ENCODE data around the gene SLC5A9.
"Not testable (repeated sequence)": the region's sequence is repeated elsewhere in the genome, so short reads cannot be mapped to it uniquely, and the experiment has no call there.

Gene SLC5A9

DNA sequence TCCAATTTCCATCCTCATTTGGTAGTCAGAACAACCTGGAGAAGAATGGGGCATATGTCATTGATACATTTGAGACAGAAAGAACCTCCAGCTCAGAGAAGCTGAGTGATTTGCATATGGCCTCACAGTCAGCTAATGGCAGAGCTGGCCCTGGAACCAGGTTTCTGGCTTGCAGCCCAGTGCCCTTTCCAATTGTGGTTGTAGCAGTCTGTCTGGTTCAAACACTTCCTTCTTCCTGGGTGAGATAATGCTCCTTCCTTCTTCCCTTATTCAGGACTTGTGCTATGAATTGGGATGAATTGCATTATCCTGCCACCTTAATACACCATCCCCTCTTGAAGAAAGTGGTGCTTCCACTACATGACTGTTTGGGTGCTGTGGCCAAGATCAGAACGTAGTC, 24.2 kb downstream of the SLC5A9 start:
- peak; percentile 81 for DNase-seq

DNA sequence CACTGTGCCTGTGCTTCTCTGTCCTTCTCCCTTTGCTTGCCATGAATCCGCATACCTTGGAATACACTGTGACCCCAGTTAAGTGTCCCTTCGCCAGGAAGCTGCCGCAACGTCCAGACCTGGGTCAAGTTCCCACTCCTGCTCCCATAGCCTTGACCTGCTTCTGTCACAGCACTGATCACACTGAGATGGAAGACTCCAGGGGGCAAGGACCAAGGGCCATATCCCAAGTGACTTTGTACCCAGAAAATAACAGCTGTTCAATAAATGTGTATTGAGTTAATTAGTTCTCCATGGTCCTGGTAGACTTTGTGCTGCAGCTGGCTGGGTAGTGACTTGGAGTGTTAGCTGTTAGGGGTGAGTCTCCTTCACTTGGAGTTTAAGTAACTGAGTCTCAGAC, 25.8 kb downstream of the SLC5A9 start:
- no peak for DNase-seq

DNA sequence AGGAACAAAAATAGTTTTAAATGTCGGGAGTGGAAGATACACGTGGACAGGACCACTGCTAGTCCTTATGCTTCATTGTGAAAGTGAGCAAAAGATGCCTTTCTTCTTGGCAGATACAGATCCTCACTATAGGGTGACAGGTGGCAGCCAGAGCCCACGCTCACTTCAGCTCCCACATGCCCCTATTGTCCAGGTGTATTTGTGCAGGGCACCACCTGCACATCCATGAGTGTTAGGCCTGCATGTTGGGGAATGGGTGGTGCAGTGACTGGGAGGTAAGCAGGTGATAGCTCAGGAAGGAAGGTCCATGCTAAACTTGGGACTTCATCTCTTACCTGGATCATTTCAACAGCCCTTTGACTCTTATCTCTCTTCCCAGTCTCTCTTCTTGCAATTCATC, 27.4 kb downstream of the SLC5A9 start:
- DNase-seq: peak; percentile 94

DNA sequence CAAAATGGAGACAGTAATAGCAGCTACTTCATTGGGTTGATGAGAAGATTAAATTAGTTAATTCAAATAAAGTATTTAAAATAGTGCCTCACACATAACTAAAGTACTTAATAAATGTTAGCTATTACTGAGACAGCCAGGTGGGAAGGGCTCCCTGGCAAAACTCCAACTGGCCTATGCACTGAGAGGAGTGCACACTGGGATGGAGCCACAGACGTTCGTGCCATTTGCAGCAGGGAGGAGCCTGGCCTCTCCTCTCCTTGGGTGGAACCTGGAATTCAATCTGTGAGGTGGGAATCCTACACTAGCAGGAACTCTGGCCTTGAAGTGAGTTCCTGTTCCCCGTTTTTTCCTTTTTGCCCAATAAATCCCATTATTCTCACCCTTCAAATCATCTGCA, 28.1 kb downstream of the SLC5A9 start:
- DNase-seq: peak; percentile 49

DNA sequence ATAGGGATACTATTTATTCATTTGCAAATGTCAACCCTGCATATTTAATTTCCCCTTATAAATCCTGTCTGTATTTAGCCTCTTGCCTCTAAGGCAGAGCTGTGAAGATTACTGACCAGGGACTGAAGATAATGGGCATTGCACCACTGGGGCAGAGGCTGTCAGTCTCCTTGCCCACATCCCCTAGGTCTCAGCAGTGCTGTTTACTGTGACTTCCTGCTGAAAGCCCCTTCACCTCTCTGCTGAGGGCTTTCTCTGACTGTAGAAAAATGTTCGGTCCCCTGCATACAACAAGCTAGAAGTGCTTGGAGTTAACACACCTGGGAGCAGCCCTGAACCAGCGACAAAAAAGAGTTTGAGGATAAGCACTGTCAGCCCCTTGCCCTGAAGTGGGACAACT, 28.8 kb downstream of the SLC5A9 start:
- DNase-seq: no peak

DNA sequence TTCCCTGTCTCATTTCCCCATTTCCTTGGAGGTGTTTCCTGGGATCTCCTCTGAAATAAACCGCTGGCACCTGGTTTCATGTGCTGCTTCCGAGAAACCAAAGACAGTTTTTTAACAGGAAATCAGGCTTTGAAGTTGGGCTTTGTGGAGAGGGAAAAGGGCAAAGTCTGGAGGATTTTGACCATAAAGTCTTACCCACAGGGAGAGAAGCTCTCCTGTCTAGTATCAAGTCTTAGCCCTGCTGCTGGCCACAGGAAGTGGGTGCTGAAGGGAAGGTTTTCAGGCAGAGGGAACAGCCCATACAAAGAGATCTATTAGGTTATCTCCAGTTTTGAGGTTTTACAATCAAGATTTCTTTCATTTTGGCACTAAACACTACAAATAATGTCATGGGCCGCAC, 29.3 kb downstream of the SLC5A9 start:
- DNase-seq: no peak

DNA sequence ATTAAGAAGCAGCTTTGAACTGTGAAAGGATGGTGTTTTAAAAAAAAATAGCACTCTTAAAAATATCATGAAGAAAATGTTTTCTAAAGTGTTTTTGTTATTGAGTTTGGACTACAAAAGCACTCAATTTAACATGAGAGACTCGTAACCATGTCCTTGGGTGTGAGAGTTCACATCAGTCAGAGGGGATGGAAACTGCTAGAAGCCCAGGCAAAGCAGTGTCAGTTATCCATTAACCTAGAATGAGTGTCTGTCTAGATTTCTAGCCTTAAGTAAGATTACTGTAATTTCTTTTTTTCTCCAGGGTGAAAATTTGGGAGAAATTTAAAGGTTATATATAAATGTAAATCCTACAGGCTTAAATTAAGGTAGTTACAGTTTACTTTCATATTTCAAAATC, 31.7 kb downstream of the SLC5A9 start:
- no peak for DNase-seq

DNA sequence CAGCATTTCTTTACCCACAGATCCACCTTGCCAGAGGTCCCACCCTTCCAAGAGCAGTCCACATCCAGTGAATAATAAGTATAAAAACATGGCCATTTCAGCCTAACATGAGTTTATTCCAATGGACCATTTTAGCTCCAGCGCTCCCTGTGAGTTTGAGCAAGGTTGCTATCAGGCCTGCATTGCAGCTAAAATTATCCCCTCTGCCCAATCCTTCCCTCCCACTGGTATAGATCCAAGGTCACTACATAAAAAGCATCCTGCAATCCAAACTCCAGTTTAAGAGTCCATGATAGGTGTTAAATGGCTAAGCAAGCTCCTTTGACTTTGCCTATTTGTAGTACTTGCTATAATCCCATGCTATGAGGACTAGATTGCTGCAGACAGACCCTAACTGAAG, 35.6 kb downstream of the SLC5A9 start:
- no peak for DNase-seq

DNA sequence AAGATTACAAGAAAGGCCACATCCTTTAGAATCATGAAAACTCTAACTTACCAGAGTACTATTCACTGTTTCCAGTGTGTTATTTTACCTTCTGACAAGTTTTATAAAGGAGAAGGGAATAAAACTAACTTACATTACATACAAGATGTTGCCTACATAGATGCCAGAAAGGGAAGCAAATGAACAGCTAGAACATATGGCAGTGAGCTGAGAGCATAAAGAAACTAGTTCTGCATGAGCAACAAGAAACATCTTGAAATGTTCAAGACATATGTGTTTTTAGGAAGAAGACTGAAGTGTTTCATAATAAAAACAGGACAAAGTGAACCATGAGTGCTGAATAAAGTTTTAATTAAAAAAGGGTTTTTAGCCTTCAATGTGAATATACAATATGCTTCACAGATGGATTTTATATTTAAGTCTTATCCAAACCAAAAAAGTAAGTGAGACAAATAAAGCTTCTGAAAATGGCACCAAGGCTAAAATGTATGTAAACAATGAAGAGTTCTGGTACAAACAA, 39.4 kb downstream of the SLC5A9 start:
- no peak for DNase-seq

DNA sequence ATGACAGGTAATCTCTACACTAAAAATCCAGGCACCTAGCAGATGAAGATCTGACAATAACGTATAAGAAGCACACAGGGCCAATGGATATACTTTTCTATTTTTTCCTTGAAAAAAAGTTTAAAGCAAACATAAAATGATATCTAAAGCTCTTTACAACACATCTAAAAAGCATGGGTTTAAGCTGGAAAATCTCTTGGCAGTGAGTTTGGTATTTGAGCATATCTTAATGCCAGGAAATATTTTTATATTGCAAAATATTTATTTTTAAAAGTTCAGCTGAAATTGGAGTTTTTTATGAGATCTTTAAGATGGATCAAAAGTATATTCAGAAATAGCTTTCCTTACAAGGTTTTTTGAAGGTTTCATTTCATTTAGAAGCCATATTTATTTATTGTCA, 40.5 kb downstream of the SLC5A9 start:
- no peak for DNase-seq

DNA sequence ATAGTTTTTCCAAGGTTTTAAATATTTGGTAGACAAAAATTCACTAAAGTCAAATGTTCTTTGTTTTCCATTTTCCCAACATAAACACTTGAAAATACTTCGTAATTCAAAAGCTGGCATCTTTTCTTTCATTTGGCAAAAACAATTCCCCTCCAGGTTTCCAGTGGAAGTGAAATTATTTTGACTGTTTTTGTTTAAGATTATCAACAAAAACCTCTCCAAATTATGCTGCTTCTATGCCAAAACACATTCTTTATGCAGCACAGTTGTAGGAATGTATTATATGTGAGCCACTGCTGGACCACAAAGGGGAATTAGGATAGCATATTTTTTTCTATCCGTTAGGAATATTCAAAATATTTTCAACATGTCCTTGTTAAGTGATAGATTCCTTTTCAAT, 44.1 kb downstream of the SLC5A9 start:
- DNase-seq: no peak

DNA sequence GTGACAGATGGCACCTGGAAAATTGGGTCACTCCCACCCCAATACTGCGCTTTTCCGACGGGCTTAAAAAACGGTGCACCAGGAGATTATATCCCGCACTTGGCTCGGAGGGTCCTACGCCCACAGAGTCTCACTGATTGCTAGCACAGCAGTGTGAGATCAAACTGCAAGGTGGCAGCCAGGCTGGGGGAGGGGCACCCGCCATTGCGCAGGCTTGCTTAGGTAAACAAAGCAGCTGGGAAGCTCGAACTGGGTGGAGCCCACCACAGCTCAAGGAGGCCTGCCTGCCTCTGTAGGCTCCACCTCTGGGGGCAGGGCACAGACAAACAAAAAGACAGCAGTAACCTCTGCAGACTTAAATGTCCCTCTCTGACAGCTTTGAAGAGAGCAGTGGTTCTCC, 54.9 kb downstream of the SLC5A9 start:
- DNase-seq: not testable (repeated sequence)

DNA sequence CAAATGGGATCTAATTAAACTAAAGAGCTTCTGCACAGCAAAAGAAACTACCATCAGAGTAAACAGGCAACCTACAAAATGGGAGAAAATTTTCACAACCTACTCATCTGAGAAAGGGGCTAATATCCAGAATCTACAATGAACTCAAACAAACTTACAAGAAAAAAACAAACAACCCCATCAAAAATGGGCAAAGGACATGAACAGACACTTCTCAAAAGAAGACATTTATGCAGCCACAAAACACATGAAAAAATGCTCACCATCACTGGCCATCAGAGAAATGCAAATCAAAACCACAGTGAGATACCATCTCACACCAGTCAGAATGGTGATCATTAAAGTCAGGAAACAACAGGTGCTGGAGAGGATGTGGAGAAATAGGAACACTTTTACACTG, 59.8 kb downstream of the SLC5A9 start:
- not testable (repeated sequence) for DNase-seq

DNA sequence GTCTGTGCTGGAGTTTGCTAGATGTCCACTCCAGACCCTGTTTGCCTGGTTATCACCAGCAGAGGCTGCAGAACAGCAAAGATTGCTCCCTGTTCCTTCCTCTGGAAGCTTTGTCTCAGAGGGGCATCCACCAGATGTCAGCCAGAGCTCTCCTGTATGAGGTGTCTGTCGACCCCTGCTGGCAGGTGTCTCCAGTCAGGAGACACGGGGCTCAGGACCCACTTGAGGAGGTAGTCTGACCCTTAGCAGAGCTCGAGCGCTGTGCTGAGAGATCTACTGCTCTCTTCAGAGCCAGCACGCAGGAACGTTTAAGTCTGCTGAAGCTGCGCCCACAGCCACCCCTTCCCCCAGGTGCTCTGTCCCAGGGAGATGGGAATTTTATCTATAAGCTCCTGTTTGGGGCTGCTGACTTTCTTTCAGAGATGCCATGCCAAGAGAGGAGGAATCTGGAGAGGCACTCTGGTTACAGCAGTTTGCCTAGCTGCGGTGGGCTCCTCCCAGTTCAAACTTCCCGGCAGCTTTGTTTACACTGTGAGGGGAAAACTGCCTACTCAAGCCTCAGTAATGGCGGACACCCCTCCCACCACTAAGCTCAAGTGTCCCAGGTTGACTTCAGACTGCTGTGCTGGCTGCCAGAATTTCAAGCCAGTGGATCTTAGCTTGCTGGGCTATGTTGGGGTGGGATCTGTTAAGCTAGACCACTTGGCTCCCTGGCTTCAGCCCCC, 62.3 kb downstream of the SLC5A9 start:
- DNase-seq: peak; percentile 51

DNA sequence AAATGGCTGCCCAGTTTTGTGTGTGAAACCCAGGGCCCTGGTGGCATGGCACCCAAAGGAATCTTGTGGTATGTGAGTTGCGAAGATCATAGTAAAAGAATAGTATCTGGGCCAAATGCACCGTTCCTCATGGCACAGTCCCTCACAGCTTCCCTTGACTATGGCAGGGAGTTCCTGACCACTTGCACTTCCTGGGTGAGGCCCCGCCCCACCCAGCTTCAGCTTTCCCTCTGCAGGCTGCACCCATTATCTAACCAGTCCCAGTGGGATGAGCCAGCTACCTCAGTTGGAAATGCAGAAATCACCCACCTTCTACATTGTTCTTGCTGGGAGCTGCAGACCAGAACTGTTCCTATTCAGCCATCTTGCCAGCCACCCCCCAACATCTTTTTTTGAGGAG, 63.0 kb downstream of the SLC5A9 start:
- peak; percentile 26 for DNase-seq

DNA sequence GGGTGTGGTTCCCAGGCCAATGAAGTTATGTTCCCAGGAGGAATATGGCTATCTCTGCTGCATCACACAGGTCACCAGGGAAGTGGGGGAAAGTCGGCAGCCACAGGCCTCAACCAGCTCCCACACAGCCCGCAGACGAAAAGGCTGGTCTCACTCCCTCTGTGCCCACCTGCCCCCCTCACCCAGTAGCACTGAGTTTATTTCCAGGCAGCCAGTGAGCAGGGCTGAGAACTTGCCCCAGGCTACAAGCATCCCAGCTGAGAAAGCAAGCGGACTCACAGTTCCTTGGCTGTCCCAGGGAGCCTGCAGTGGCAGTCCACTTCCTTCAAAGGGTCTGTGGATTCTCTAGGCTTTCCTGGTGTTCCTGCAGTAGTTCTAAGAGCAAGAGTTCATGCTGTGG, 68.9 kb downstream of the SLC5A9 start:
- no peak for DNase-seq

DNA sequence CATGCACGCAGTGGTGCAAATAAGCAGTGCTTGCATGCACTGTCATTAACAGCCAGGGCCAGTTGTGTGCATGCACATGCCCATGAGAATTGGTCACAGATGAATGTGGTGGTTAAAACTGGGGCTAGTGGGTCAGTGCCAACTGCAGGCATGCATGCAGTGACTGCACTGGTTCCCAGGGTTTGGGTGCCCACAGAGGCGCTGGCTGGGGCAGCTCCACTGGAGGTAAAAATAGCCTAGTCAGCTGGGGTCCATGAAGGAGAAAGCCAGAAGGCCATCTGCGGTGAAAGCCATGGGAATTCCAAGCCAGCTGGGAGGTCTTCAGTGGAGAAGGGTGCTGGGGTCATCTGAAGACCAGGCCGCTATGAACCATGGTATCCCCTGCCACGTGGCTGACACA, 70.2 kb downstream of the SLC5A9 start:
- no peak for DNase-seq

DNA sequence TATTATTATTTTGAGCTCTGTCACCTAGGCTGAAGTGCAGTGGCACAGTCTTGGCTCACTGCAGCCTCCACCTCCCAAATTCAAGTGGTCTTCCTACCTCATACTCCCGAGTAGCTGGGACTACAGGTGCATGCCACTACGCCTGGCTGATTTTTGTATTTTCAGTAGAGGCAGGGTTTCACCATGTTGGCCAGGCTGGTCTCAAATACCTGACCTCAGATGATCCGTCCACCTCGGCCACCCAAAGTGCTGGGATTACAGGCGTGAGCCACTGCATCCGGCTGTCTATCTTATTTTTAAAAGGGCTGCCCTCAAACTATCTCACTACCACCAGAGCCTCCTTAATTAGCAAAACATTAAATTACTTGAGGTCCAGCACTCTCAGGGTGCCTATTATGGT, 71.6 kb downstream of the SLC5A9 start:
- not testable (repeated sequence) for DNase-seq

DNA sequence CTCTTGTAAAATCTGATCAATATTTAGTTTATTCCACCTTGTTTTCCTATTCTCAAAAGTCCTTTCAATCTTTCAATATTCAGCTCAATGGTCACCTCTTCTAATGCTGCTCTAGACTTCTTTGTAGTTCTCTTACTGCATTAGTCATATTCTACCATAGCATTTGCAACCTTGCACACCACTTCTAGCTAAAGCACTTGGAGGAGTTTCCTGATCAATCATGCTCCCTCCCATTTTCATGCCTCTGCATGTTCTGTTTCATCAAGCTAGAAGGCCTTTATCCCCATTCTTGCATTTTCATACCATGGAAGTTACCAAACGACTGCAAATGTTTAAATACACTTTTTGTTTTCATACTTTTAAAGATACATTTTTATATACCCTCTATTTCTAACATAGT, 72.1 kb downstream of the SLC5A9 start:
- no peak for DNase-seq

Data from DMS53 (cell line).